ENCODE data around the gene CSNK2A2. TPM values are rescaled to one million over a fixed set of nuclear protein-coding genes. Genes with fewer than 3 reads are reported as not detected.
A peak's percentile ranks its signal among the peaks of the same experiment; 100 is the strongest.

CSNK2A2 gene
- total and polyA plus RNA-seq, 2 of the 8 experiments (the other 6 are each of a cell fraction or from before 2014, with no cell fraction given), result 37.9 to 128 TPM

DNA sequence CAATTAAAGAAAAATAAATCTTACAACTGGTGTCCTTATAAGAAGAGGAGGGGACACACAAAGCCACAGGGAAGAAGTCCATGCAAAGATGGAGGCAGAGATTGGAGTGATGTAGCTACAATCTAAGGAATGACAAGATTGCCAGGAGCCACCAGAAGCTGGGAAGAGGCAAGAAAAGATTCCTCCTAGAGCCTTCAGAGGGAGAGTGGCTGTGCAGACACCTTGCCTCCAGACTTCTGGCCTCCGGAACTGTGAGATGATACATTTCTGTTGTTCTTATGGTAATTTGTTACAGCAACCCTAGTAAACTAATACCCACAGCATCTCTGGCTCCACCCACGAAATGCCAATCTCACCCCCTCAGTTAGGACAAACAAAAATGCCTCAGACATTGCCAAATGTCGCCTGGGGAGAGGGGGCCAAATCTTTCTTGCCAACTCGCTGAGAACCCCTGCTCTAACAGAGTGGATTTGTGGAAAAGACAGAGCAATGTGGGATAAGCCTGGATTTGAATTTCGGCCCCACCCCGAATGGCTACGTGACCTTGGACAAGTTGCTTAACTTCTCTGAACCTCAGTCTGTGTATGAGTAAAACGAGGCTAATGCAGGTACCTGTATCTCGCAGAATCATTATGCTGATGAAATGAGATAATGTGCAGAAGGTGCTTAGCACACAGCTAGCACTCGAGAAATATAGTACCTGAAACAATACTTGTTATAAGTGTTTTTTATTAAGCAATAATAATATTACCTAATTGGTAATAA, 37.1 kb upstream of the CSNK2A2 start:
- 72% methylated on average over 10 of the region's 10 CpGs; no CpG with 5 or more reads in 1 of the 2 experiments for WGBS, 2 experiments (ENCODE audit: extremely low coverage in 1 of 2, insufficient coverage in 1 of 2, insufficient read length in 1 of 2, insufficient replicate concordance in 2 of 2, low coverage in 1 of 2, low lambda C conversion rate in 2 of 2, missing lambda C conversion rate in 1 of 2)
- no peak overlapping the region for H2BK5ac ChIP-seq (ENCODE audit: low read depth, low read length)
- H4K91ac ChIP-seq (replicated peaks; ENCODE audit: insufficient read length, low read length), result no peak overlapping the region
- H3K23ac ChIP-seq (ENCODE audit: insufficient read length), result no peak overlapping the region
- FAIRE-seq (no peak), DNase-seq (ENCODE audit: low read depth in 1 of 2, low spot score in 2 of 2) (no peak)
- H3K23me2 ChIP-seq (ENCODE audit: low read depth, low read length), result peaks cover 11% of the 10 kb centered on the region
- H3K27me3 ChIP-seq (replicated peaks in 1 of 4; ENCODE audit: control insufficient read depth in 3 of 4, extremely low read depth in 1 of 4, insufficient read depth in 3 of 4, low read length in 3 of 4), result no peaks in the 10 kb centered on the region
- peaks cover 0 to 8% (median 5%) of the 10 kb centered on the region in 4 experiments; a peak in 4 of 7 replicates for H3K4me1 ChIP-seq (replicated peaks in 1 of 4; ENCODE audit: control insufficient read depth in 3 of 4, insufficient read depth in 4 of 4, low read length in 3 of 4)
- H3K4ac ChIP-seq (replicated peaks; ENCODE audit: insufficient read length, low read depth, low read length), result no peak overlapping the region
- H2BK12ac ChIP-seq (ENCODE audit: low read depth, low read length), result no peak overlapping the region
- H3K56ac ChIP-seq (replicated peaks; ENCODE audit: insufficient read length, low read depth, low read length), result no peak overlapping the region
- H3K27ac ChIP-seq (ENCODE audit: low read depth, low read length), result no peak overlapping the region
- no peak overlapping the region for H2AK5ac ChIP-seq (ENCODE audit: low read depth, low read length)
- H3K79me2 ChIP-seq (ENCODE audit: control insufficient read depth in 1 of 2, insufficient read depth in 2 of 2, low read length in 2 of 2), result no peaks in the 10 kb centered on the region
- H3K9ac ChIP-seq (replicated peaks in 1 of 4; ENCODE audit: extremely low read depth in 1 of 4, low read depth in 3 of 4, low read length in 3 of 4), result no peak overlapping the region
- no peaks in the 10 kb centered on the region; the same call in 1 of the 2 replicates for H3K79me1 ChIP-seq (ENCODE audit: low read depth, low read length)
- no peak overlapping the region for H2AFZ ChIP-seq (ENCODE audit: low read length)
- no peak overlapping the region for H2BK120ac ChIP-seq (replicated peaks; ENCODE audit: low read depth, low read length)
- no peak overlapping the region for H2BK15ac ChIP-seq (ENCODE audit: low read length)
- H4K5ac ChIP-seq (ENCODE audit: insufficient read length, low read depth, low read length), result no peak overlapping the region
- H4K8ac ChIP-seq (ENCODE audit: extremely low read depth, insufficient read depth, low read length), result no peak overlapping the region
- no peak overlapping the region for H3K14ac ChIP-seq (ENCODE audit: insufficient read length)
- no peak overlapping the region for H3K18ac ChIP-seq (ENCODE audit: extremely low read depth, low read length)
- ChIA-PET POLR2A (ENCODE audit: partially characterized antibody) (interaction anchor here (1.1 to 1.3 kb wide), 2 partner anchors 14 to 45 kb away, joined by 3 to 4 read pairs; a partner anchor contains a TSS), CTCF (ENCODE audit: partially characterized antibody) (interaction anchor here (1.3 to 1.8 kb wide), 2 partner anchors 18 to 38 kb away, joined by 3 to 4 read pairs; no protein-coding TSS in a partner anchor)
- H3K36me3 ChIP-seq (ENCODE audit: control insufficient read depth in 2 of 4, insufficient read depth in 4 of 4, low read length in 3 of 4), result no peaks in the 10 kb centered on the region
- H3K4me3 ChIP-seq (ENCODE audit: extremely low read depth in 1 of 4, insufficient read depth in 2 of 4, low read depth in 3 of 4, low read length in 4 of 4), result no peak overlapping the region
- peak overlapping the region in 1 of 2 experiments; percentile 80; a peak in 1 of 4 replicates for H3K4me2 ChIP-seq (ENCODE audit: insufficient read depth in 1 of 2, low read depth in 2 of 2, low read length in 2 of 2)
- no peak overlapping the region for H2BK20ac ChIP-seq (ENCODE audit: low read length)
- H3K9me3 ChIP-seq (ENCODE audit: insufficient read depth in 2 of 2, low read depth in 1 of 2, low read length in 1 of 2), result no peaks in the 10 kb centered on the region
- H4K20me1 ChIP-seq (replicated peaks in 1 of 2; ENCODE audit: control insufficient read depth in 1 of 2, insufficient read depth in 2 of 2, low read length in 2 of 2), result no peaks in the 10 kb centered on the region
- no peak for TF ChIP-seq TAF1 (IDR thresholded peaks at IDR 0.05; ENCODE audit: low read depth, low read length)
- no peak for TF ChIP-seq POLR2AphosphoS5 (IDR thresholded peaks at IDR 0.05; ENCODE audit: low read depth, low read length)
- no peak for TF ChIP-seq NRF1 (IDR thresholded peaks at IDR 0.05; ENCODE audit: low read depth, low read length)
- no peak for TF ChIP-seq SIRT6 (IDR thresholded peaks at IDR 0.05; ENCODE audit: low read length)
- TF ChIP-seq SRF (IDR thresholded peaks at IDR 0.05; ENCODE audit: low read depth, low read length), result no peak
- TF ChIP-seq, protein P1, sequence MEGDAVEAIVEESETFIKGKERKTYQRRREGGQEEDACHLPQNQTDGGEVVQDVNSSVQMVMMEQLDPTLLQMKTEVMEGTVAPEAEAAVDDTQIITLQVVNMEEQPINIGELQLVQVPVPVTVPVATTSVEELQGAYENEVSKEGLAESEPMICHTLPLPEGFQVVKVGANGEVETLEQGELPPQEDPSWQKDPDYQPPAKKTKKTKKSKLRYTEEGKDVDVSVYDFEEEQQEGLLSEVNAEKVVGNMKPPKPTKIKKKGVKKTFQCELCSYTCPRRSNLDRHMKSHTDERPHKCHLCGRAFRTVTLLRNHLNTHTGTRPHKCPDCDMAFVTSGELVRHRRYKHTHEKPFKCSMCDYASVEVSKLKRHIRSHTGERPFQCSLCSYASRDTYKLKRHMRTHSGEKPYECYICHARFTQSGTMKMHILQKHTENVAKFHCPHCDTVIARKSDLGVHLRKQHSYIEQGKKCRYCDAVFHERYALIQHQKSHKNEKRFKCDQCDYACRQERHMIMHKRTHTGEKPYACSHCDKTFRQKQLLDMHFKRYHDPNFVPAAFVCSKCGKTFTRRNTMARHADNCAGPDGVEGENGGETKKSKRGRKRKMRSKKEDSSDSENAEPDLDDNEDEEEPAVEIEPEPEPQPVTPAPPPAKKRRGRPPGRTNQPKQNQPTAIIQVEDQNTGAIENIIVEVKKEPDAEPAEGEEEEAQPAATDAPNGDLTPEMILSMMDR (IDR thresholded peaks at IDR 0.05; ENCODE audit: control extremely low read depth in 1 of 3, insufficient read depth in 1 of 3, low read depth in 1 of 3, low read length in 3 of 3), result no peak
- TF ChIP-seq CREB1 (IDR thresholded peaks at IDR 0.05), result no peak
- no peak for TF ChIP-seq EZH2 (IDR thresholded peaks at IDR 0.05; ENCODE audit: low read depth, low read length, severe bottlenecking)
- TF ChIP-seq, protein P2, sequence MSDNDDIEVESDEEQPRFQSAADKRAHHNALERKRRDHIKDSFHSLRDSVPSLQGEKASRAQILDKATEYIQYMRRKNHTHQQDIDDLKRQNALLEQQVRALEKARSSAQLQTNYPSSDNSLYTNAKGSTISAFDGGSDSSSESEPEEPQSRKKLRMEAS (IDR thresholded peaks at IDR 0.05), result no peak
- TF ChIP-seq YY1 (IDR thresholded peaks at IDR 0.05; ENCODE audit: low read depth, low read length), result no peak
- no peak for TF ChIP-seq SP4 (IDR thresholded peaks at IDR 0.05; ENCODE audit: low read length)

Measured in H1 (cell line).